Femur (tissue), 1 donor: ENCODE data around the gene ITGA3.
A peak's percentile ranks its signal among the peaks of the same experiment; 100 is the strongest.

ENCODE experiments used
- DNase-seq: peaks from one replicate; pipeline ENCODE4 v3.0.0-alpha.2; 2017

The ITGA3 gene

DNA sequence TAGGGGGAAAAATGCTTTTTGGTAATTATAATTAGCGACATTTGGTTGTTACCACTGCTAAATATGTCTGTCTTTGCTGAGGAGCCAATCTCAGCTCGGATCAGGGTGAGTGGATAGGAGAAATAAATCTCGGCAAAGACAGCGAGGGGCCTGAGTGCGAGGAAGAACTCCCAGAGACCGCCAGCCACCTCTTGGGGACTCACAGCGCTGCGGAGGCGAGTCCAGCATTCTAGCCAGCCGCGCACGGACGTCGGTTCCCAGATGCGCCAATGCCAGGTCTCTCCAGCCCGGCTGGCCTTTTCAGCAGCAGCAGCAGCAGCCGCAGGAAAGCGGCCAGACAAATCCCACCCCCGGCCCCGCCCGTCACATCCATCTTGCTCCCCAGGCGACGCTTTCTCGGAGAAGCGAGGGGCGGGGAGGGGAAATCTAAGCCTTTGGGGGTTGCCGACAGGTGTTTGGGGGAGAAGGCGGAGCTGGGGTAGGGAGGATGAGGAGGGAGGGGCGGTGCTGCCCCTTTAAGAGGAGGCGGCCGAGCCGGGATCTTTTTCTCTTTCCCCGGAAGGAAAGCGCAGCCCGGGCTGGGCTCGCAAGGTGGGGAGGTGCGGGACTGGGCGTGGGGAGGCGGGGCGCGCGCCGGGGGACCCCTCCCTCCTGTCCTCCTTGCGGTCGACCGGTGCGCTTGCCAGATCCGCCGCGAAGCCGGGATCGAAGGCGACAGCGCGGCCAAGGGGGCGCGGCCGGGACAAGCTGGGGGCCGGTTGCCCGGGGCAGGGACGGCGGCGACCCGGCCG lies at the start of gene ITGA3:
TSS of gene ITGA3 (plus strand) at position 685 of the 791 bp plus-strand sequence. CDS start 330 bp downstream, outside the sequence.
- peak; percentile 80 for DNase-seq

DNA sequence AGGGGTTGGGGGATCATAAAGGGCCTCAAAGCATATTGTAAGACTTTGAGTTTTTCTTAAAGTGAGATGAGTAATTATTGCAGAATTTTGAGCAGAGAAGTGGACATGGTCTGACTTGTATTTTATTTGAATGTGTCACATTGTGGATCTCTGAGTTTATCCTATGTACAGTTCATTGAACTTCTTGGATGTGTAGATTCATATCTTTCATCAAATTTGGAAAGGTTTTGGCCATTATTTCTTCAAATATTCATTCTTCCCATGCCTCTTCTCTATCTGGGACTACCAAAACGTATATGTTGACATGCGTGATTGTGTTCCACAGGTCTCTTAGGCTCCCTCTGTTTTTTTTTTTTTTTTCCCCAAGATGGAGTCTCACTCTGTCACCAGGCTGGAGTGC lies 46.6 kb upstream of the ITGA3 start:
- DNase-seq, result no peak

DNA sequence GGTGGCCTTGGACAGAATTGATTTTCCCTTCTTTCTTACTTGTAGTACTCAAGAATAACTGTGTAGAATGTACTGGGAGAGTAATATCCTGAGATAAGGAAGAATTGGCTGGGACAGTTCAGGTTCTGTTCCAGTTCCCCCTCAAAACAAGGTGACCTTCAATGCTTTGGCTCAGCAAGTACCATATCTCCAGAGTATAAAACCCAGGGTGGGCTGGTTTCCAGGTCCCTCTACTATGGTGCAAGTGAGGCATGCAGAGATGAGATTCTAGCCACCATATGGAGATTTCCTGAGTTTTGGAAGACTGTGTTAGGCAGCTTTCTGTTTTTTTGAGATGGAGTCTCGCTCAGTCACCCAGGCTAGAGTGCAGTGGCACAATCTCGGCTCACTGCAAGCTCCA lies 42.8 kb upstream of the ITGA3 start:
- no peak for DNase-seq

DNA sequence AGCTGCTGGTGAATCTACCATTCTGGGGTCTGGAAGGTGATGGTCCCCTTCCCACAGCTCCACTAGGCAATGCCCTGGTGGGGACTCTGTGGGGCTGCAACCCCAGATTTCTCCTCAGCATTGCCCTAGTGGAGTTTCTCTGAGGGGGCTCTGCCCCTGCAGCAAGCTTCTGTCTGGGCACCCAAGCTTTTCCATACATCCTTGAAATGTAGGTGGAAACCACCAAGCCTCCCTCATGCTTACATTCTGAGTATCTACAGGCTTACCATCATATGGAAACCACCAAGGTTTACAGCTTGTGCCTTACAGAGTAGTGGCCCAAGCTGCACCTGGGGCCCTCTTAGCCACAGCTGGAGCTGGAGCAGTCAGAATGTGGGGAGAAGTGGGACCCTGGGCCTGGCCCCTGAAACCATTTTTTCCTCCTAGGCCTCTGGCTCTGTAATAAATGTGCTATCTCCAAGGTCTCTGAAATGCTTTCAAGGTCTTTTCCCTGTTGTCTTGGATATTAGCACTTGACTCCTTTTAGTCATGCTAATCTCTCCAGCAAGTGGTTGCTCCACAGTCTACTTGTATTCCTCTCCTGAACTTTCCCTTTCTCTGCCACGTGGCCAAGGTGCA lies 41.3 kb upstream of the ITGA3 start:
- DNase-seq, result no peak

DNA sequence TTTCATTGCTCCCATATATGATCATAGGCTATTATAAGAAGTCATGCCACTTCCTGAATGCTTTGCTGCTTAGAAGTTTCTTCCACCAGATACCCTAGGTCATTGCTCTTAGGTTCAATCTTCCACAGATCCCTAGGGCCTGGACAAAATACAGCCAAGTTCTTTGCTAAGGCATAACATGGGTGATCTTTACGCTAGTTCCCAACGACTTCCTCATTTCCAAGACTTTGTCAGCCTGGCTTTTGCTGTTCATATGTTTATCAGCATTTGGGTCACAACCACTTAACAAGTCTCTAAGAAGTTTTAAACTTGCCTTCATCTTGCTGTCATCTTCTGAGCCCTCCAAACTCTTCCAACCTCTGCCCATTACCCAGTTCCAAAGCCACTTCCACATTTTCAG lies 40.8 kb upstream of the ITGA3 start:
- DNase-seq, result no peak

DNA sequence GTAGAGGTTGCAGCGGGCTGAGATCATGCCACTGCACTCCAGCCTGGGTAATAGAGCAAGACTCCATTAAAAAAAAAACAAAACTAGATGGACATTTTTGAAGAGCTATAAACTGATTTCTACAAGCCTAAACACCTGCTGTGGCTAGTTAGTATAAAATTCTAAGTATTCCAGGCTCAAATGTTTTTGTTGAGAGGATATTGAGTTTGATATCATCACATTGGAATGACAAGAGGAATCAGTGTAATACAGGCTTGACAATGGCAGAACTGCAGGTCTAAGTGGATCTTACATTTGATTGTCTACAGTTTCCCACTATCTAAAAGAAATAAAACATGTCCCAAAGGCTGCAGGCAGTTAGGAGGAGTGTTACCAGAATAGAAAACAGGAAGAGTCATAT lies 37.0 kb upstream of the ITGA3 start:
- DNase-seq, result no peak

DNA sequence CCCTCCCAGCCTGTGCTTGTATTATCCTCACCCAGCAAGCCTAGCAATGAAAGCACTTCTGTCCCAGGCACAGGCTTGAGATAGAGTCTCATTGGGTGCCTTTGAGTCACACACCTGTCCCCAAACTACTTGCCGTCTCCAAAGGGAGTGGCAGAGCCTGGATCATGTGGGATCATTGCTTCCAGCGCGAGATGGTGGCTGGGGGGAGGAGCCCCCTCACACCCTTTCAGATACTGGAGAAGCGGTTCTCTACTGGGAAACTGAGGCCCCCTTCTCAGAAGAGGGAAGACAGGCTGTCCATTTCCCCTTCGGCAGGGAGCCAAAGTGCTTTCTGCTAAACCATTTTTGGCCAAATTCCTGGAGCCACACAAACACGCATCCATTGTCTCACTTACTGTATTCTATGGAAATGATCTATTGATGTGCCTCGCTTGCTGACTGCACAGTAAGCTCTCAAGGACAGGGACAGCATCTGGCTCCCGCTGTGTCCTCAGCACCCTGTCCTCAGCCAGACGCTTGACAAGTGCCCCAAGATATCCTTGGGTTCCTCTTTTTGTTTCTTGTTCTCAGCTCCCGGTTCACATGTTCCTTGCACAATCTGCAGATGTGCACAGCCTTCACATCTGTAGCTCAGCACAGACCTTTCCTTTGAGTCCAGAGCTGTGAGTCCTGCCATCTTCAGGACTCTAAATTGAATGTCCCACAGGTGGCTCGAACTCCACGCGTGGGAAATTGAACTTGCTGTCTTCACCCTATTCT lies 34.9 kb upstream of the ITGA3 start:
- DNase-seq, result no peak

DNA sequence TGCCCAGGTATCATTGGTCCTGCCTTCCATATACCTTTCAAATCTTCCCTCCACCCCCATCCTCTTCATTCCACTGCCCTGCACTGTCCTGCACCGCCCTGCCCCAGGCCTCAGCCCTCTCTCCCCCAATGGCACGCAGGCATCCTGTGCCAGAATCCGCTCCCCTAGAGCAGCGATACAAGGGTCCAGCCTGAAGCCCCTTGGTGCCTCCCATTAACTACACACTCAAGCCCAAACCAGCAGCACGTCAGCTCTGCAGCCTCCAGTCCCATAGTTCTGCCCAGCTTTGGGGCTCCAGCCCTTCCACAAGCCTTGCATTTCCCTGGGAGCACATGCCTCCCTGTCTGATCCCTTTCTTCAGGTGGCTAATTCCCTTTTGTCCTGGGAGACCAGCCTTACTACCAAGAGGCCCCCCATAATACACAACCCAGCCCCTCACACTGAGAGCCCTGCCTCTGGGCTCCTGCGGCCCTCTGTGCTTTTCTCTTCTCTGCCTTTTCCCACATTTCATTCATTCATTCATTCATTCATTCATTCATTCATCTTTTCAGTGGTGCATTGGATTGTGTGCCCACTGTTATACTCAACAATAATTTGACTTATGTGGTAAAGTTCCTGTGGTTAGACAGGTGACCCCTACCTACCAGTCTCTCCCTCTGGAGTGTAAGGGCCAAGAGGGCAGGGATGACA lies 34.1 kb upstream of the ITGA3 start:
- no peak for DNase-seq

DNA sequence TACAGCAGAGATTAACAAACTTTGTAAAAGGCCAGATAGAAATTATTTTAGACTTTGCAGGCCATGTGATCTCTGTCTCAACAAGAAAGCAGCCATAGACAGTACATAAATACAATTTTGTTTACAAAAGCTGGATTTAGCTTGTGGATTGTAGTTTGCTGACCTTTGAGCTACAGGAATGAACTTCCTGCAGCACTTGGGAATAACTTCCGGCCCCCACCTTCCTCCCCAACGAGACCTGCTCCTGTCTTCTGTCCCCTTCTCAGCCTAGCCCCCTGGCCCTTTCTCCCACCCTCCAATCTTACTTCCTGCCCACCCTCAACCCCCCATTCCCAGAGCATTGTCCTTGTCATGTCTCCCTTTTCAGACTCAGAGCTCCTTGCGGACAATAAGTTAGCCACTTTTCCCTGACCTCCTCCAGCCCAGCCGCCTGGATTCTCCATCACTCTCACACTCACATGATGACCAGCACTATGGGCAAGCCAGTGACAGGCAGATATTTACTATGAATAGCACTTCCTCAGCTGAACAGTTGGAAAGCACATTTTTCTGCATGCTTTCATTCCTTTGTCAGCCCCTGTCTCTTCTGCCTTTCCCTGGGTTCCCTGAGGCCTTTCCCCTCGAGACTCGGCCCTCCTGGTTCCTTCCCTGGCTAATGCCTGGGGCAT lies 33.3 kb upstream of the ITGA3 start:
- no peak for DNase-seq

DNA sequence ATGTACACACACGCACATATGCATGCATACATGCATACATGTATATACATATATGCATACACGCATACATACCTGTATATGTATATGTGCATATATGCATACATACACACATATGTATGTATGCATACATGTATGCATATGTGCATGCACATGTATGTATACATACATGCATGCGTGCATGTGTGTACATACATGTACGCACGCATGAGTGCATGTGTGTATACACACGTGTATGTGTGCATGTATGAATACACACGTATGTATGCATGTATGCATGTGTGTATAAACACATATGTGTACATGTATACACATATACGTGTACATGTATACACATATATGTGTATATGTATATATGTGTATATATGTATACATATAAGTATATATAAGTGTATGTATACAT lies 32.4 kb upstream of the ITGA3 start:
- DNase-seq, result no peak

DNA sequence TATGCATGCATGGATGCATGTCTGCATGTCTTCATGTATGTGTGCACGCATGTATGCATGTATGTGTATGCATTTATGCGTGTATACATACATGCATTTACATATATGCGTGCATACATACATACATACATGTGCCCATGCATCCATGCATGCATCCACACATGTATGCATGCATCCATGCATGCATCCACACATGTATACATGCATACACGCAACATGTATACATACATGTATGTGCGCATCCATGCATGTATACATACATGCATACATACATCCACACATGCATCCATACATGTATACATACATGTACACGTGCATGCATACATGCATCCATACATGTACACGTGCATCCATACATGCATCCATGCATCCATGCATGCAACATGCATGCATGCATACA lies 31.1 kb upstream of the ITGA3 start:
- no peak for DNase-seq

DNA sequence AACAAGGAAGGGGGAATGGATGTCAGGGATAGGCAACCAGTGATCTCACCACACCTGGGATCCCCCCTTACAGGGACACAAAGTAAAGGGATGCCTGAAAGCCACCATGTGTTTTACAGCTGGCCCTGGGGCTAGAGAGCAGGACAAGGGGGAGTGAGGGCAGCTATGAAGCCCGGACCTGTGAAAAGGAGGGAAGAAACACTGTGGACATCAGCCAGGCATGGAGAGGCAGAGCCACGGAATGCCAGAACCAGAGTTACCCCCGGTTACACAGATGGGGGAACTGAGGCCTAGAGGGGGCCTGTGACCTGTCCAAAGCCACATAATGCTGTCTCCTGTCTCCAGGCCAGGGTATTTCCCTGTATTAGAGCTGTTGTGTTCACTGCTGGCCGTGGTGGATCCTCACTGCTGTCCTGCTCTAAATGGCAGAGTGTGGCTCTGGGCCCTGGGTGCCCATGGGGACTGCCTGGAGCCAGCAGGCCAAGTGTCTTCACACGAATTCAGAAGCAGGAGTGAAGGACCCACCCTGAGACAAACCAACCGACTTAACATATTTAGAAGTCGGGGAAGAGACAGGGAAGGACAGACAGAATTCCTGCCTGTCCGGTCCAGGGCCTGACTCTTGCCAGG lies 29.7 kb upstream of the ITGA3 start:
- no peak for DNase-seq

DNA sequence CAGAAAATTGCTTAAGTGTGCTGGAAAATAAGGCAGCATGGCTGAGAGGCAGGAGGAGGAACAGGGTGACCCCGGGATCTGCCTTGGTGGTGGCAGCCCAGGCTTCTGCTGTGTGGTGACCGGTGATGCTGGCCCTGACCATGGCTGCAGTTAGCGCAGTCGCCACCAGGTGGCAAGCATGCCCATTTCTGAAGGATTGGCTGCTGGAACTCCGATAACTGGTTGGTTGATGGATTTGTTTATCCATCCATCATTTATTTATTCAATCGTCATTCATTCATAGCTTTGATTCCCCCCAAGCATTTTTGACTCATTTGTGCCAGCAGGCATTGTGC lies 29.1 kb upstream of the ITGA3 start:
- peak; percentile 89 for DNase-seq

DNA sequence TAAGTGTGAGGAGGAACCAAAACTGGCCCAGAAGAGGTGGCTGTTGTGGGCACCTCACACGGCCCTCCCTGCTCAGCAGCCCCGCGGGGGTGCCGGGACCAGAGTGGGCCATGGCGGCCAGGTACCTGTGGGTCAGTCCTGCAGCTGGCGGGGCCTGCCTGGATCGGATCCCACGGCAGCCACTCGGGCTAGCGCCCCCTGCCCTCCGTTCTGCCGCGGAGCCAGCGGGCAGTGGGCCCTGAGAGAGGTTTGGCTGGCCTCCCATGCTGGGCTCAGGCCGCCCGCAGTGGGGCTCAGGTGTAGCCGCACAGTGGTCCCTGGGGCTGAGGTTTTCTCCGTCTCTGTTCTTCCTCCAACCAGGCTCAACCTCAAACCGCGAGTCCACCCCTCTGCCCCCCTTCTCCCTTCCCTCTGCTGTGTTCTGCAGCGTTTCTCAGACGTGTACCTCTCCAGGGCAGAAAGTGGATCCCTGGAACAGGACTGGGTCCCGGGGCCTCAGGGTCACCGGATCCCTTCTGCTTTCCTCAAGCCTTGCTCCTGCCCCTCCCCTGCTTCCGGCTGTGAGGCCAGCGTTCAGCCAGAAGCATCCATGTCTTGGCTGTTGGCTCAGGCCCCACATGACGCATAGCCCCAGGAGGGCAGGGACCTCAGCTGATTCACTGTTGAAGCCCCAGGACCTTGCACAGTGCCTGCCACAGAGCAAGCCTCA lies 28.6 kb upstream of the ITGA3 start:
- peak; percentile 70 for DNase-seq

DNA sequence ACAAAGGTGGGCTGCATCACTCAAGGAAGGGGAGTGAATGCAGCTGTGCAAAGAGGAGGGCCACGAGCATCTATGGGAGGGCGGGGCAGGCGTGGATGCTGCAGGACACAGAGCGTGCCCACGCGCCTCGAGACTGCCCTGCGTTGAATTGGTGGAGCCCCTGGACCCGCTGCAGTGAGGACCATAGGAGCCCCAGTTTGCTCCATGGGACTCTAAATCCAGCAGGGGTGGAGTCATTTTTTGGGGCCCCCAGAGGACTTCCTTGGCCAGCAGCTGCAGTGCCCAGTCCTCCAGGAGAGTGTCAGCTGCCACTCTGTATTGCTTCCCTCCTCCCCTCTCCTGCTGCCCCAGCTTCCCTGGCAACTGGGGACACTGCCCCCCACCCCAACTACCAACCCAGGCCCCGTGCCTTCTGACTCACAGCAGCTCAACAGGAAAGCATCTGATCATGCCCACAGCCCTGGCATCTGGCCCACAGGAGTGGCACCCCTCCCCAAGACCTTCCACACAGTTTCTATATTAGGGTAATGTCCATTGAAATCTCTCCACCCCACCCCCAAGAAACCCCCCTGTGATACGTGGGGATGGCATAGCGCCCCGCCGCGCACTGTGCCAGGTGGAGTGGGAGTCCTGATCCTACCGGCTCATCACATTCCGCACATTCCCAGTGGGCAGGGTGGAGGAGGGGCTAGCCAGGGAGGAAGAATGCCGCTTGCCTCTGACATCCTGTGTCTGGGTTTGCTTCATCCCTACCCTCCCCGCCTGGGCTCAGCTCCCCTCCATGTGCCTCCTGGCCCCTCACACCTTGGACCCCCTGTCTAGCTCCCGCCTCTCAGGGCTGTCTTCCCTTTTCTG lies 27.8 kb upstream of the ITGA3 start:
- DNase-seq, result peak; percentile 49

DNA sequence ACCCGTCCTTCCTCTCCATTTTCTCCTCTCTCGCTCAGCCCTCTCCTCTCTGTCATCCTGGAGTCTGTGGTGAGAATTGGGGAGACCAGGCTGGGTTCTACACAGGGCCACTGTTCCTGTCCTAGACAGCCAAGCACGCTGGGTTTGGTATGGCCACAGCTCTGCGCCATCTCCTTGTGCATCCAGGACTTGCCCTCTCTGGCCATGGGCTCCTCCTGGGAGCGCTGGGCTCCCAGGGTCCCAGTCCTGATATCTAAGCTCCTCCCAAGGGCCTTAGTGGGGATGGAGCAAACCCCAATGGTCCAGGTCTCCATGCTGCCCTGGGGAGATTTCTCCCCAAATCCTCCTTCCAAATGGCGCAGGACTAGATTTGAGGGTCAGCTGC lies 27.2 kb upstream of the ITGA3 start:
- no peak for DNase-seq

DNA sequence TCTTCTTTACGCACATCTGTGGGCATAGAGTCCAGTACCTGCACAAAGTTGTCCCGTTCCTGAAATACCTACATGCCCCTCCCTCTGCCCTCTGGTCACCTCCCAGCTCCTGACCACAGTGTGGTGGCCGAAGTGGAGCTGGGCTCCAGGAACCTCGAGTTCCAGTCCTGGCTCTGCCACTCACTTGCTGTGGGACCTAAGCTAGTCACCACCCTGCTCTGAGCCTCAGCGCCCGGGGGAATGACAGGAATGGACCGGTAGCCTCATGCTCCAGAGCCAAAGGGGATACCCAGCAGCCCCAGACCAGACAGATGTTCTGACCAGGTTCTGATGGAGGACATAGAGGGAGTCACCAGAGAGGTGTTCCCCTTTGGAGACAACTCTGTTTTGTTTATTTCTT lies 26.7 kb upstream of the ITGA3 start:
- no peak for DNase-seq

DNA sequence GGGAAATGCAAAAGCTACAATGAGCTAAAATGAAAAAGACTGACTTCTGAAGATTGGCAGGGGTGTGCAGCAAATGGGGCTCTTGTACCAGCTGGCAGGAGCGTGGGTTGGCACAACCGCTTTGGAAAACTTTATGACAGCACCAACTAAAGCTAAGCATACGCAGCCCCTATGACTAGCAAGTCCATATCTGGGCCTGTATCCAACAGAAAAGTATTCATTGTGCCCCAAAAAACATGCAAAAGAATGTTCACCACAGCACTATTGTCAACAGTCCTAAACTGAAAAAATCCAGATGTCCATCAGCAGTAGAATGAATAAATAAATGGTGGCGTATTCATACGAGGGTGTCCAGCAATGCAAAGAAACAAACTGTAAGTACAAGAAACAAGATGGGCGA lies 22.6 kb upstream of the ITGA3 start:
- no peak for DNase-seq

DNA sequence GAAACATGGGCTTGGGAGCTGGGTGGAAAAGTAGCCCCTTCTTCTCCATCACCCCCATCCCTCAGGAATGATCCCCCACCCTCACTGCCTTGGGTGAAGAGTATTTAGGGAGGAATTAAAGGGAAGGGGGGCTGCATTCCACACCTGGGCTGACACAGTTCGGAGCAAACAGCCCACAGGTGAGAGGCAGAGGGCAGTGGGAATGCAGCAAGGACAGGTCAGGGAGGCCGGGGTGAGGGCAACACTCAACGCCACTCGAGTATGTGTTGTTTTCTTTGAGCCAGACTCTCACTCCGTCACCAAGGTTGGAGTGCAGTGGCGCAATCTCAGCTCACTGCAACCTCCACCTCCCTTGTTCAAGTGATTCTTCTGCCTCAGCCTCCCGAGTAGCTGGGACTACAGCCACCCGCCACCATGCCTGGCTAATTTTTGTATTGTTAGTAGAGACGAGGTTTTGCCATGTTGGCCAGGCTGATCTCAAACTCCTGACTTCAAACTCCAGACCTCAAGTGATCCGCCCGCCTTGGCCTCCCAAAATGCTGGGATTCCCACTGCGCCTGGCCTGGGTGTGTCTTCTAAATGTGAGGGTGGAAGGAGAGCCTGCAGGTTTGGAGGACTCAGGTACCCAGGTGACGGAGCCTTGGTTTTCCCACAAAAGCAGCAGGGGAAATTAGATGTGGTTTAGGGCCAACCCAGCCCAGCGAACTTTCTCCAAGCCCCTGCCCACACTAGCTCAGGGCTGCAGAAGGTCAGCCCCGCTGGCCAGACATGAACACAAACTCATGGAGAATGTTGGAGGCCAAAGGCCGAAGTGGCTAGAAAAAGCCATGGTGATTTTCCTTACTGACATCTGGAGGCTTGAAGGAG lies 21.2 kb upstream of the ITGA3 start:
- no peak for DNase-seq

DNA sequence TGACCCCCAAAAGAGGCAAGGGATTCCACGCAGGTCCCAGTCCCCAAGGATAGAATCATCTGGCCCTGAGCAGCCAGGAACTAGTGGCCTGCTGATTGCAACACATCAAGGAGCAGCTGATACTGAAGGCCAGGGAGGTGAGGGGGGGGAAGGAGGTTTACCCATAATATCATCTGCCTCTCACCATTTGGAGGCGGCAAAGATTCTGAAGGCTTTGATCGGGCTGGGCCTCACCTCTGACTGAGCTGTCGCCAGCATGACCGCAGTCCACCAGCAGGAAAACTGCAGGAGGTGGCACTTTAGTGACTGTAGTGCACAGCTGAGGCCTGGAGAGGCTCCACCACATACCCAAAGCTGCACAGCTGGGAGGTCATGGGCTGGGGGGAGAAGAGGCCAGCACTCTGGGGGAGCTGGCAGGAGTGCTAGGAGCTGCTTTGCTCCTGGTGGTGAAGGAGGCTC lies 20.5 kb upstream of the ITGA3 start:
- DNase-seq, result no peak
